Bronchial epithelial cell (primary cell): ENCODE results near the gene DZANK1. TPM values are rescaled to one million over a fixed set of nuclear protein-coding genes. Genes with fewer than 3 reads are reported as not detected.
"Not testable (repeated sequence)": the region's sequence is repeated elsewhere in the genome, so short reads cannot be mapped to it uniquely, and the experiment has no call there.

ENCODE experiments used
- DNase-seq: peaks from one replicate; pipeline ENCODE4 v3.0.0-alpha.2; 2010; ENCODE audit warnings: low read depth
- FAIRE-seq: peaks from 2 replicates; lab custom pipeline; 2011; peaks lifted over from hg19 to GRCh38; lab: Jason Lieb, UNC
- H3K27me3 ChIP-seq: 2 replicates; pipeline ENCODE4 v1.5.1; 2011; ENCODE audit warnings: low read length; ENCODE audit not compliant: control insufficient read depth, insufficient read depth
- H3K36me3 ChIP-seq: 2 replicates; pipeline ENCODE4 v1.5.1; 2011; ENCODE audit warnings: low read length; ENCODE audit not compliant: control insufficient read depth, insufficient read depth
- H3K4me3 ChIP-seq: 2 replicates; pipeline ENCODE4 v1.5.1; 2011; ENCODE audit warnings: mild to moderate bottlenecking, low read depth, low read length, control low read depth
- total RNA-seq: library from RNA; depleted of rRNA; stranded (reverse); fragments of >200 nt; gene quantifications from 2 replicates; pipeline ENCODE4 v1.2.1, GENCODE V29; 2014
- TF ChIP-seq, protein P1 (sequence below): IDR thresholded peaks from 2 replicates; pipeline ENCODE4 v1.5.1; 2011; ENCODE audit warnings: mild to moderate bottlenecking, moderate library complexity, low read length, control low read depth, inconsistent platforms; ENCODE audit not compliant: insufficient read depth, severe bottlenecking

The DZANK1 gene
- total RNA-seq, 1 donor from 2014 or later = 0.26 TPM

DNA sequence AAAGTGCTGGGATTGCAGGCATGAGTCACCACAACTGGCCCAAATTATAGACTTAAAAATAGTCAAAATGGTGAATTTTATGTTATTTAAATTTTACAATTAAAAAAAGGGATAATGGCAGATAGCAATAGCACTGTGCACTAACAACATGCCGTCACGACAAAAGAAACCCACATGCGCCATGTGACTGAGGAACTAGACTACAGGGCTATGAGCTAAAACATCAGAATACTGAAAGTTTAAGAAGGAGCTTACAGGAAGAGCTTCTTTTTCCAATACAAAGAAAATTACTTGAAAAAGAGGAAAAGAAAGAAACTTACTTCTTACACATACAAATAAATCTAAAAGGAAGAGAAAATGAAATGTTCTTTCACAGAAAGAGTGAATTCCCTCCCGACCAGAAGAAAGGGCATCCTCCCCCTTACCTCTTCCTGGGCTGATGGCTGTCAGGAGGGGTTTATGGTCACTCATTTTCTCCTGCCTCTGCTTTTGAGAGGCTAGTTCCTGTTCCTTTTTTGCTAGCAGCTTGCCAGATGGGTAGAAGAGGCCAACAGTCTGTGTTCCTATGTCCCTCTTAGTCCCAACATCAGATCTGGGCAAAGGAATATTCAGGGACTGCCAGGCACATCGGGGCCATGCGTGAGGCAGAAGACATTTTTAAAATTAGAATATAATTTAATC is 54.5 kb downstream of the DZANK1 start:
- H3K36me3 ChIP-seq = no peaks in the 10 kb centered on the region
- DNase-seq (no peak), FAIRE-seq (no peak)
- H3K27me3 ChIP-seq = no peaks in the 10 kb centered on the region
- TF ChIP-seq, protein P1, sequence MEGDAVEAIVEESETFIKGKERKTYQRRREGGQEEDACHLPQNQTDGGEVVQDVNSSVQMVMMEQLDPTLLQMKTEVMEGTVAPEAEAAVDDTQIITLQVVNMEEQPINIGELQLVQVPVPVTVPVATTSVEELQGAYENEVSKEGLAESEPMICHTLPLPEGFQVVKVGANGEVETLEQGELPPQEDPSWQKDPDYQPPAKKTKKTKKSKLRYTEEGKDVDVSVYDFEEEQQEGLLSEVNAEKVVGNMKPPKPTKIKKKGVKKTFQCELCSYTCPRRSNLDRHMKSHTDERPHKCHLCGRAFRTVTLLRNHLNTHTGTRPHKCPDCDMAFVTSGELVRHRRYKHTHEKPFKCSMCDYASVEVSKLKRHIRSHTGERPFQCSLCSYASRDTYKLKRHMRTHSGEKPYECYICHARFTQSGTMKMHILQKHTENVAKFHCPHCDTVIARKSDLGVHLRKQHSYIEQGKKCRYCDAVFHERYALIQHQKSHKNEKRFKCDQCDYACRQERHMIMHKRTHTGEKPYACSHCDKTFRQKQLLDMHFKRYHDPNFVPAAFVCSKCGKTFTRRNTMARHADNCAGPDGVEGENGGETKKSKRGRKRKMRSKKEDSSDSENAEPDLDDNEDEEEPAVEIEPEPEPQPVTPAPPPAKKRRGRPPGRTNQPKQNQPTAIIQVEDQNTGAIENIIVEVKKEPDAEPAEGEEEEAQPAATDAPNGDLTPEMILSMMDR = no peak
- H3K4me3 ChIP-seq = no peak overlapping the region

DNA sequence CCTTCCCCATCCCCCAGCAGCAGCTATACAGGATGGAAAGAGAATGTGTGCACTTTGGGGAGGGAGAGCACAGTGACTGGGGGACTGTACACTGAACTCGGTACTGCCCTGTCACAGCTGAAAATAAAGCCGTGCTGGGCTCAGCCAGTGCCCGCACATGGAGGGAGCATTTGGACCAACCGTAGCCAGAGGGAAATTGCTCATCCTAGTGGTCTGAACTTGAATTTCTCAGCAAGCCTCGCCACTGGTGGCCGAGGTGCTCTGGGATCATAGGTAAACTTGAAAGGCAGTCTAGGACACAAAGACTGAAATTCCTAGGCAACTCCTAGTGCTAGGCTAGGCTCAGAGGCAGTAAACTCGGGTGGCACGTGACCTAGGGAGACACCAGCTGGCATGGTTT is 61.0 kb downstream of the DZANK1 start:
- Histone ChIP-seq H3K36me3 (no peaks in the 10 kb centered on the region), H3K4me3 (no peak overlapping the region), H3K27me3 (no peaks in the 10 kb centered on the region)
- DNase-seq (no peak), FAIRE-seq (peak; percentile 40)
- TF ChIP-seq, protein P1 = no peak

DNA sequence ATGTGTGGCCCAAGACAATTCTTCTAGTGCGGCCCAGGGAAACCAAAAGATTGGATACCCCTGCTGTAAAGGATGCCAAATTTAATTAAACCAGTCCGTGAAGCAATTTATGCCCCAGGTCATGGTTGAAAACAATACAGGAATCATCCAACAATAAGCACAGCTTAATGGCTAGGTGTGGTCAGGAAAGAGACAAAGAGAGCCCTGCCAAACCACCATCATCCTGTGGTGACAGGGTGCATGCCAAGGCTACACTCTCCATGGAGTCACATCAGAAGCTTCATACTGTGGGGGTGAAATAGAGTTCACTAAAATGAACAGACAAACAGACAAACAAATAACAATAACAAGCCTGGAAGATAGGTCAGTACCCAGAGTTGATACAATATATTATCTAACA is 62.7 kb downstream of the DZANK1 start:
- Histone ChIP-seq H3K36me3 (no peaks in the 10 kb centered on the region), H3K4me3 (no peak overlapping the region), H3K27me3 (no peaks in the 10 kb centered on the region)
- DNase-seq (no peak), FAIRE-seq (no peak)
- TF ChIP-seq, protein P1 = no peak

DNA sequence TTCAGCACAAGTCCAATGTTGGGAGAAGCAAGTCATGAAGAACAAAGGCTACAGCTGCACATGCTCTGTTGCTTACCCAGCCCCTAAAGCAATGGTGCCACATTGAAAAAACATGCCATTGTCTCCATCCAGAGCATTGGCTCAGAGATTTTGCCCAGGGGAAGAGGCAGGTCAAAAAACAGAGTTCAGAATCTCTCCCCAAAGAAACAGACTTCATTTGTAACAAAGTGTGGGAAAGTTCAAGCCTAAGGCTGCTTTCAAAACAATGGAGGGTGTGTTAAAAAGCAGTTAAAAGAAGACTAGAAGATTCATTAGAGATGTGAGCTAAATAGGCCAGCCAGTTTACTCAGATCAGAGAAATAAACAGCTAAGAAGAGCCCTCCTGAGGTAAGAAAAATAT is 63.6 kb downstream of the DZANK1 start:
- TF ChIP-seq, protein P1 = no peak
- FAIRE-seq (no peak), DNase-seq (no peak)
- H3K27me3 ChIP-seq = no peaks in the 10 kb centered on the region
- H3K36me3 ChIP-seq = no peaks in the 10 kb centered on the region
- no peak overlapping the region for H3K4me3 ChIP-seq

DNA sequence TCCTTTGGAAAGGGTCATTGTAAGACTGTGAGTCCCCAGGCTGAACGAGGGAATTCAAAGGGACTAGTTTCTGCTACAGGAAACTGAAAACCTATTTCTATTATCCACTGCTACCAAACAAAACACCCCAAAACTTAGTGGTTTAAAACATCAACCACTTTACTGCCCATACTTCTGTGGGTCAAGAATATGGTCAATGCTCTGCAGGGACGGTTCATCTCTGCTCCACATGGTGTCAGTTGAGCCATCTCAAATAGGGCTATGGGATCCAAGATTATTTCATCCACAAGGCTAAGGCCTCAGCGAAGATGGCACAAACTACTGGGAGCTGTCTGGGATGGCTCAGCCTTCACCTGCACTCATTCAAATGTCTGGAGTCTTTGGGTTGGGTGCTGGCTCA is 65.5 kb downstream of the DZANK1 start:
- Histone ChIP-seq H3K36me3 (no peaks in the 10 kb centered on the region), H3K27me3 (no peaks in the 10 kb centered on the region), H3K4me3 (no peak overlapping the region)
- DNase-seq (no peak), FAIRE-seq (peak; percentile 43)
- TF ChIP-seq, protein P1 = no peak

DNA sequence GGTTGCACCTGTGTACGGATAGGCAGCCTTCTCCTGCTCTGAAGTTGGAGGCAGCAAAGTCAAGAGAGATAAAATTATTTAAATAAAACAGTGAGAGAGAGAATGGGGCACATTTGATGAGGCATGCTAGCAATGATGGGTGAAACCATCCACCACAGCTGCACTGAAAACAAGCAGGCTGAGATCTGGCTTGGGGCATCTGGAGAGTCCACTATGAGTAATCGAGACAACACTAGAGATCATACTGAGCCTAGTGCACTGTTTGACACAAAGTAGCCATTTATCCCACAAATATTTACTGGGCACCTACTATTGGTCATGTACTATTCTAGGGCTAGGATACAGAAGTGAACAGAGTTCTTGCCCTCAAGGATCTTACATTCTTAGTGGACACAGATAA is 66.4 kb downstream of the DZANK1 start:
- DNase-seq (no peak), FAIRE-seq (no peak)
- H3K4me3 ChIP-seq = no peak overlapping the region
- TF ChIP-seq, protein P1 = no peak
- H3K27me3 ChIP-seq = no peaks in the 10 kb centered on the region
- no peaks in the 10 kb centered on the region for H3K36me3 ChIP-seq

DNA sequence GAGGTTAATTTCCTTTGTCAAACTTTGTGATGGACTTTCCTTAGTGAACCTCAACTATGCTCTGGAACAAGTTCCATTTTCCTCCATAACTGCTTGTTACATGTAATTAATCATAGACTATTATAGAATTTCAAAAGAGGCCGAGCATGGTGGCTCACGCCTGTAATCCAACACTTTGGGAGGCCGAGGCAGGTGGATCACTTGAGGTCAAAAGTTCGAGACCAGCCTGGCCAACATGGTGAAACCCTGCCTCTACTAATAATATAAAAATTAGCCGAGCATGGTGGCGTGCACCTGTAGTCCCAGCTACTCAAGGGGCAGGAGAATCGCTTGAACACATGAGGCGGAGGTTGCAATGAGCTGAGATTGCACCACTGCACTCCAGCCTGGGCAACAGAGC is 68.1 kb downstream of the DZANK1 start:
- FAIRE-seq, H3K27me3 ChIP-seq: not testable (repeated sequence)

More for the DNA sequence above, 68.1 kb downstream of the DZANK1 start:
- DNase-seq, H3K4me3 ChIP-seq, H3K36me3 ChIP-seq: not testable (repeated sequence)
